Breast epithelium (tissue), 4 donors: ENCODE data around the gene PPHLN1. TPM values are rescaled to one million over a fixed set of nuclear protein-coding genes. Genes with fewer than 3 reads are reported as not detected.
A peak's percentile ranks its signal among the peaks of the same experiment; 100 is the strongest.

Experiments used
- DNase-seq, 2 donors: peaks; one replicate each; pipeline ENCODE4 v3.0.0-alpha.2; 2019; ENCODE audit warnings: low spot score in 2 of 2
- H3K27ac ChIP-seq, 2 donors: fragments of 200-600 bp; sonication (generic) in 1 of 2; one replicate each; pipeline ENCODE4 v1.5.1; 2016 to 2019; ENCODE audit warnings: mild to moderate bottlenecking in 1 of 2
- H3K27me3 ChIP-seq, 2 donors: fragments of 200-600 bp; sonication (generic) in 1 of 2; one replicate each; pipeline versions ENCODE4 v1.5.1 to v1.6.0; 2017 to 2019; ENCODE audit warnings: control low read depth in 1 of 2, mild to moderate bottlenecking in 1 of 2
- H3K36me3 ChIP-seq: fragments of 200-600 bp; one replicate; pipeline ENCODE4 v1.5.1; 2019
- H3K4me1 ChIP-seq, 2 donors: fragments of 200-600 bp; sonication (generic); one replicate each; pipeline ENCODE4 v1.5.1; 2016 to 2019; ENCODE audit warnings: control low read depth in 1 of 2
- H3K4me3 ChIP-seq, 3 donors: fragments of 200-600 bp; sonication (generic); 1 replicate in 2 of 3; 2 replicates in 1 of 3; pipeline ENCODE4 v1.5.1; 2016 to 2019; ENCODE audit warnings: mild to moderate bottlenecking in 3 of 3, moderate library complexity in 2 of 3
- H3K9me3 ChIP-seq, 2 donors: fragments of 200-600 bp; sonication (generic) in 1 of 2; one replicate each; pipeline ENCODE4 v1.5.1; 2016 to 2019; ENCODE audit warnings: control low read depth in 1 of 2
- CTCF ChIP-seq, 3 donors: fragments of 450-650 bp; IDR thresholded peaks; one replicate each; pipeline ENCODE4 v1.5.1; 2016 to 2017; ENCODE audit warnings: antibody characterized with exemption in 3 of 3, mild to moderate bottlenecking in 3 of 3, moderate library complexity in 3 of 3
- POLR2A ChIP-seq: fragments of 450-650 bp; IDR thresholded peaks from one replicate; pipeline ENCODE4 v1.6.1; 2016; ENCODE audit warnings: antibody characterized with exemption, mild to moderate bottlenecking, moderate library complexity
- POLR2AphosphoS5 ChIP-seq, 3 donors: sonication (generic); formaldehyde crosslinking; IDR thresholded peaks; one replicate each; pipeline ENCODE4 v1.6.1; 2017; ENCODE audit warnings: antibody characterized with exemption in 3 of 3
- intact Hi-C: fragments of 100-400 bp; cut with DNase I; formaldehyde crosslinking; loops from one replicate; pipeline ENCODE4 v1.15.1; 2023; ENCODE audit warnings: low total_unique reads
- total RNA-seq, 3 donors: library from RNA; depleted of rRNA; stranded (reverse); fragments of >200 nt; gene quantifications; one replicate each; pipeline ENCODE4 v1.1.0, GENCODE V29; 2016

Gene PPHLN1
- total RNA-seq, 3 donors from 2014 or later = 52.0 to 90.6 (median 62.3) TPM

- H3K27me3 ChIP-seq = no peaks in the 10 kb centered on the region
- intact Hi-C loops = no loop called here
- H3K36me3 ChIP-seq = no peaks in the 10 kb centered on the region
- no peak overlapping the region for H3K4me3 ChIP-seq
- no peaks in the 10 kb centered on the region for H3K9me3 ChIP-seq
- no peak overlapping the region for H3K27ac ChIP-seq
- TF ChIP-seq CTCF (IDR thresholded peaks at IDR 0.05) (peak in 2 of 3 donors; percentile 42 to 61), POLR2A (no peak), POLR2AphosphoS5 (IDR thresholded peaks at IDR 0.05) (no peak)
- H3K4me1 ChIP-seq = no peaks in the 10 kb centered on the region
- no peak for DNase-seq
Measured at GRCh38 chr12:42372154-42372791, 46.3 kb downstream of the PPHLN1 start.

- no peak for DNase-seq
- Histone ChIP-seq H3K4me1 (no peaks in the 10 kb centered on the region), H3K27ac (no peak overlapping the region), H3K27me3 (no peaks in the 10 kb centered on the region), H3K36me3 (no peaks in the 10 kb centered on the region), H3K9me3 (no peaks in the 10 kb centered on the region), H3K4me3 (no peak overlapping the region)
- TF ChIP-seq CTCF (IDR thresholded peaks at IDR 0.05) (no peak), POLR2A (no peak), POLR2AphosphoS5 (IDR thresholded peaks at IDR 0.05) (no peak)
- intact Hi-C loops = no loop called here
Measured at GRCh38 chr12:42373669-42374068, 47.7 kb downstream of the PPHLN1 start.

- Histone ChIP-seq H3K4me1 (no peaks in the 10 kb centered on the region), H3K9me3 (no peaks in the 10 kb centered on the region), H3K27ac (no peak overlapping the region), H3K27me3 (no peaks in the 10 kb centered on the region), H3K4me3 (no peak overlapping the region), H3K36me3 (no peaks in the 10 kb centered on the region)
- no peak for DNase-seq
- TF ChIP-seq POLR2AphosphoS5 (IDR thresholded peaks at IDR 0.05) = no peak
- no peak for TF ChIP-seq POLR2A
- no peak for TF ChIP-seq CTCF (IDR thresholded peaks at IDR 0.05)
- intact Hi-C loops = no loop called here
Measured at GRCh38 chr12:42380733-42381132, 54.8 kb downstream of the PPHLN1 start.

GRCh38 chr12:42382013-42382696, 56.2 kb downstream of the PPHLN1 start:
- Histone ChIP-seq H3K36me3 (peaks cover under 1% of the 10 kb centered on the region), H3K9me3 (no peaks in the 10 kb centered on the region), H3K4me1 (no peaks in the 10 kb centered on the region), H3K4me3 (no peak overlapping the region), H3K27ac (no peak overlapping the region), H3K27me3 (no peaks in the 10 kb centered on the region)
- intact Hi-C loops = no loop called here
- no peak for DNase-seq
- no peak for TF ChIP-seq POLR2AphosphoS5 (IDR thresholded peaks at IDR 0.05)
- TF ChIP-seq CTCF (IDR thresholded peaks at IDR 0.05) = no peak
- no peak for TF ChIP-seq POLR2A

GRCh38 chr12:42385326-42385841, 59.4 kb downstream of the PPHLN1 start:
- H3K9me3 ChIP-seq = no peaks in the 10 kb centered on the region
- DNase-seq = no peak
- intact Hi-C loops = no loop called here
- TF ChIP-seq POLR2AphosphoS5 (IDR thresholded peaks at IDR 0.05) (no peak), POLR2A (no peak), CTCF (IDR thresholded peaks at IDR 0.05) (no peak)
- peaks cover 4% of the 10 kb centered on the region for H3K36me3 ChIP-seq
- H3K4me3 ChIP-seq = no peak overlapping the region
- no peak overlapping the region for H3K27ac ChIP-seq
- no peaks in the 10 kb centered on the region for H3K27me3 ChIP-seq
- no peaks in the 10 kb centered on the region for H3K4me1 ChIP-seq
